NOMO-1 (cell line): ENCODE results near the gene UBTF.

Experiments used
- DNase-seq, 2 experiments: peaks; one replicate each; lab custom pipeline; 2025; ENCODE audit not compliant: unreplicated experiment in 2 of 2; lab: John Stamatoyannopoulos, UW

Gene UBTF

DNA sequence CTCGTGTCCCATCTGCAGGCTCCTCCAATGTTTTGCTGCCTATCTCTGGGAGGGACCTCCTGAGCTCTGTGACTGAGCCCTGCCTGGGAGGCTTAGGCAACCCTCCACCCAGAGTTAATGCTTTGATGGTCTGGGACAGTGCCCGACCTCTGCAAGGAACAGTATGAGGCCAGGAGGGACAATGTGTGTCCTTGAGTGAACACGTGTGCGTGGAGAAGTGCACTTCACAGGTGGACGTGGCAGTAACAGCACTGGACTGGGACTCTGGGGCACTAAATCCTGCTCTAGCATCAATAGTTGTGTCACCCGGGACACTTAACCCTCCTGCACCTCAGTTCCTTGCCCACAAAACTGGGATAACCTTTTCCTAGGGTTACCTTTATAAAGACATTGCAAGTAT lies 4.6 kb downstream of the UBTF start:
- no peak for DNase-seq

DNA sequence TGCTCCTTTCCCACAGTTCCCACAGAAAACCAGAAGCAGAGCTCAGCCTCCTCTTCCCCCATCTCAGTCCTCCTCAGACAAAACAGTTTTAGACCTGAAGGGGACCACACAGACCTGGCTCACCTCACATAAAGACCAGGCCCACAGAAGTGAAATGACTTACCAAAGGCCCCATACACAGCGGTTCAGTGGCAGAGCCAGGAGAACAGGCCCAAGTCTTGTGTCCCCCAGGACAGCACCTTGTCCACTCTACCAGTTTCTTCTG lies 5.3 kb downstream of the UBTF start:
- DNase-seq = no peak

DNA sequence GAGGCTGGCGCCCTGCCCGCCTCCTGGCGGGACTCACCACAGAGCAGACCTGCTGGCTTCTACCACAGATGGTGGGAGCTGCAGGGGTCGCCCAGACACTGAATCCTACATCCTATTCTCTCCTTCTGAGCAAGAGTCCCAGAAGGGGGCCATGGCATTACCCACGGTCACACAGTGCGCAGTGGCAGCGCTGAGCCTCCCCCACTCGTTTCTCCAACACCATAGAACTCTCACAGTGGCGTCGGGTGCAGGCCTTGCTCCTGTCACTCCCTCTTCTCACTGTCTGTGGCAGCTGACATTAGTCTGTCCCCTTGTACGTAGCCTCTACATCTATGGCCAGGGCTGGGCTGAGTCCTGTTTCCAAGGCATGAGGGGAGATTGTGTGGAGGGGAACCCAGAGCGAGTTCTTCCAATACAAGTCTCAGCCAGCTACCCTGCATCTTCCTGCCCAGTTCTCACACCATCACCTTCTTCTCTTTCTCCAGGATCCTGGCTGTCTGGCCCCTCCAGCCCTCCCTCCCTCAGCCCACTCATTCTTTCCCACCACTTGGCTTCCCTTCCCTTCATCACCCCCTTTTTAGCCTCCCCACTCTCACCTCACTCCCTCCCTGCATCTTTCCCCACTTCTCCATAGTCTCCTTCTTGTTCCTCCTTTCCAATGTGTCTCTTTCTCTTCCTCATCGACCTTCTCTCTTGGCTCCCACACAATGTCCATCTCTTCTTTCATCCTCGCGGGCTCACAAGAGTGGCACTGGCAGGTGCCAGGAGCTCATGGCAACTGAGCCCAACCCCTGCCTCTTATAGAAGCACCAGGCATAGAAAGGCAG lies 5.9 kb downstream of the UBTF start:
- no peak for DNase-seq

- DNase-seq = no peak
These were observed 6.7 kb downstream of the UBTF start for GRCh38 chr17:44212507-44213402.

GRCh38 chr17:44211281-44212265 lies 7.9 kb downstream of the UBTF start:
- no peak for DNase-seq

DNA sequence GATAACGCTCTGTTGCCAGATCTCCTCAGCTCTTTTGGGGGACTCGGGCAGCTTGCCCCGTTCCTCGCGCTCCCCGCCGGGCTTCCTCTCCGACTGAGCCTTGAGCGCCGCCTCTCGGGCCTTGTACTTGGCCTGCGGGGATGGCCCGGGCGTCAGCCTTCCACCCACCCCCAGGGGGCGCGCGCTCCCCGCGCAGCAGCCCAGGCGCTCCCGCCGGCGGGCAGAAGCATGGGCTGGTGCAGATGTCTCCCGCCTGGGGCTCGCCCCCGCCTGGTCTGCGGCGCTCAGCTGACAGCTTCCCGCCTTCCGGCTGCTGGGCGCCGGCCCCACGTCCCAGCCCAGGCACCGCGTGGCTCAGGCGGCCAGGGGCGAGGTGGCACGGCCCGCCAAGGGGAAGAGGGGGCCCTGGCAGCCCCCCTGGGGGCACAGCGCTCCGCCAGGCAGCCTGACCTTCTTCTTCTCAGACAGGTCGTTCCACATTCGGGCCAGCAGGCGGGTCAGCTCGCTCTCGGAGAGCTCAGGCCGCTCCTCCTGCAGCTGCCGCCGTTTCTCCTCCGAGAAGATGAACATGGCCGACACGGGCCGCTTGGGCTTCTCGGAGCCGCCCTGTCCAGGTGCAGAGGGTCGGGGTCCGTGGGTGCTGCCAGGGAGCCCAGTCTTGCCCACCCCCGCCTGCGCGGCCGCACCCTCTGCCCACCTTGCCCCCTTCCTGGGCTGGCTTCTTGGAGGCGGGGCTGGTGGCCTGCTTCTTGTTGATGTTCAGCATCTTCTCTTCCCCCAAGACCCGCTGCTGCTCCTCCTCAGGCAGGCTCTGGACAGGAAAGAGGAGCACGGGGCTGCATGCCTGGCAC lies 8.9 kb downstream of the UBTF start:
- DNase-seq = peak; percentile 92 to 98

DNA sequence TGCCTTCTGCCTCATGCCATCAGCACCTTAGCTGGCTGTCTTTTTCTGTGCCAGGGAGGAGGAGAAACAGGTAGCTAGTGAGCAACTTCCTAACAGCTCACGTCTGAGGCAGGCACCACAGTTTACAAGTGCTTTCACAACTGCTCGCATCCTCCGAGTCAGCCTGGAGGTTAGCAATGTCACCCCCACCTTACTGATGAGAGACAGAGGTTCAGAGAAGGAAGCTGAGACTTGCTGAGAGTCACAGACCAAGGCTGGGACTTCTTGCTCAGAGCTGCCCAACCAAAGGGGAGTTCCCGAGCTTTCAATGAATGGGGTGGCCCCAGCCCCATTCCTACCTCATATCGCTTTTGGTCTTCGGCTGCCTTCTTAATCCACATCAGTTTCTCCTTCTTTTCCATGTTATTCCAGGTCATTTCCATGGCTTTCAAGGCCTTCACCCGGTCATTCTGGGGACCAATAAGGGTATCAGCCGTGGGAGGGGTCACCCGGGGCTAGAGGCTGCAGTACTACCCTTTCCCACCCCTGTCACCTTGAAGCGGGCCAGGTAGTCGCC lies 9.6 kb downstream of the UBTF start:
- DNase-seq = peak in 1 of 2 experiments; percentile 3

- DNase-seq = no peak
These were observed 11.7 kb downstream of the UBTF start for GRCh38 chr17:44207743-44208142.

- DNase-seq = no peak
These were observed 12.2 kb downstream of the UBTF start for GRCh38 chr17:44207319-44207718.

DNA sequence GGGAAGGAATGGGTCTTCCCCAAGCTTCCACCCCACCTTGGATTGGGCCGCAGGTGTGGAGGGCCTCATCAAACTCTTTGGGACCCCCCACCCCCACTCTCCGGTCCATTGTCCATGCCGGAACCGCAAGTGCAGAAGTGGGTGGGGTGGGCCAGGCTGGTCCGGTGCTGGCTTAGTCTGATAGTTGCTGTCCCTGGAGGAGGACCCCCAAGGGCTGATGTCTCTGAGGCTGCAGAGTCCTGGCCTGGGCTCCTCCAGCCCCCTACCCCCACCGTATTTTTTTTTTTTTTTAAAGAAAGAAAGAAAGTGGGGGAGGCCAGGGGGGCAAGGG lies 12.7 kb downstream of the UBTF start:
- DNase-seq = no peak

- DNase-seq = no peak
These were observed 13.3 kb downstream of the UBTF start for GRCh38 chr17:44205962-44206824.

DNA sequence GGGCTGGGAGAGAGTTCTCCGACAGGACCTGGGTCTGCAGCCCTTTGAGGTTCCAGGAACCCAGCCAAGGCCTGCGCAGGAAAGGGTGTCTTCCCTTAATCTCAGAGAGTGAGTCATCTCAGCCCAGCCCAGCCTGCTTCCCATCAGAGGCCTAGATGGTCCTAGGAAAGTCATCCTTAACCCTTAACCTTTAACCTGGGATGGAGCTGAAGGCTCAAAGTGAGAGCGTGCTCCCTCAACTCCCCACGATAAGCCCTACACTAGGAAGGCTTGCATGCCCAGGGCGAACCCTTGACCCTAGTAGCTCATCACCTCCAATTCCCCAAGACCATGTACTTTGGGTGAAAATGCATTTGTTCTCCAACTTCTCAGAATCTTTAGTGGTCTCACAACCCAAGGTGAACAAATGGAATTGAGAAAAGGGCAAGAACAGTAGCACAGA lies 15.0 kb downstream of the UBTF start:
- DNase-seq = no peak

- DNase-seq = peak; percentile 90 to 93
These were observed 15.6 kb downstream of the UBTF start for GRCh38 chr17:44203731-44204440.

DNA sequence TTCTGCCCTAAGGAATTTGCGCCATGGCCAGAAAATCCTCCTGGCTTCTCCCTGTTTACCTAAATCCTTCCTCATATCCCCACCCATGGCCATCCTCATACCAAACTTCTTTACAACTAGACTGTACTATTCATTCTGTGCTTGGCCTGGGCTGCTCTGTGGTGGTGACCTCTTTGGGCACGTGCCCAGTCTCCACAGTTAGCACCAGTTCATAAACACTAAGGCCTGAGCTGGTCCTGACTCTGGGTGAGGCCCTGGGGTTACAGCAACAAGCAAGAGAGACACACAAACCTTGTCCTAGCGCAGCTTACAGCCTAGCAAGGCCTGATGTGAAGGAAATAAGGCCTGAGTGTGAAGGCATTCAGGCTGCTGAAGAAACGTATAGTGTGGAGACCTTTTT lies 16.7 kb downstream of the UBTF start:
- DNase-seq = no peak

GRCh38 chr17:44200478-44201155 lies 18.9 kb downstream of the UBTF start:
- DNase-seq = no peak

GRCh38 chr17:44199553-44200477 lies 19.7 kb downstream of the UBTF start, which contains the start of gene ATXN7L3:
ATXN7L3 (minus strand) TSS chr17:44199884; CDS start chr17:44198070, 1,814 bp downstream.
- peak; percentile 87 to 97 for DNase-seq
